ENCODE results near the gene FAIM2.
"Not testable (repeated sequence)": the region's sequence is repeated elsewhere in the genome, so short reads cannot be mapped to it uniquely, and the experiment has no call there.

Gene FAIM2

DNA sequence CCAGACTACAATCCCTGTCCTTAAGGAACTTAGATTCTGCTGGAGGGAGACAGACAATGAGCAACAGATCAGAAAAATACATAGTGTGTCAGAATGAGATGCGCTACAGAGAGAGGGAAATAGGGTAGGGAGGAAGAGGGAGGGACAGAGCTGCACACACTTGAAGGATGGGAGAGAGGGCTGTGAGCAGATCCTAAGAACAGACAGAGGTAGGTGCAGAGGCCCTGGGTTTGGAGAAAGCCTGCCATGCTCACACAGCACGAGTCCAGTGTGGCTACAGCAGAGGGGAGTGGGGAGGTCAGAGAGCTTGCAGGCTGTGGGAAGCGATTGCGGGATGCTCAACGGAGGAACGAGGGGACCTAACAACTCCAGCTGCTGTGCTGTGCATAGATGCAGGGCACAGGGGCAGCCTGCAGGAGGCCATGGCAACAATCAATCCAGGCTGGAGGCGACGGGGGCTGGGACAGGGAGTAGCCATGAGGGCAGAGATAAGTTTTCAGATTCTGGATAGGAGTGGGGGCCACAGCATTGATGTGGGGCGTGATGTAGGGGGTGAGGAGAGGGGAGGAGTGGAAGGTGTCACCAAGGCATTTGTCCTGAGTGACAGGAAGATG, 20.7 kb downstream of the FAIM2 start:
- TF ChIP-seq, protein P1, sequence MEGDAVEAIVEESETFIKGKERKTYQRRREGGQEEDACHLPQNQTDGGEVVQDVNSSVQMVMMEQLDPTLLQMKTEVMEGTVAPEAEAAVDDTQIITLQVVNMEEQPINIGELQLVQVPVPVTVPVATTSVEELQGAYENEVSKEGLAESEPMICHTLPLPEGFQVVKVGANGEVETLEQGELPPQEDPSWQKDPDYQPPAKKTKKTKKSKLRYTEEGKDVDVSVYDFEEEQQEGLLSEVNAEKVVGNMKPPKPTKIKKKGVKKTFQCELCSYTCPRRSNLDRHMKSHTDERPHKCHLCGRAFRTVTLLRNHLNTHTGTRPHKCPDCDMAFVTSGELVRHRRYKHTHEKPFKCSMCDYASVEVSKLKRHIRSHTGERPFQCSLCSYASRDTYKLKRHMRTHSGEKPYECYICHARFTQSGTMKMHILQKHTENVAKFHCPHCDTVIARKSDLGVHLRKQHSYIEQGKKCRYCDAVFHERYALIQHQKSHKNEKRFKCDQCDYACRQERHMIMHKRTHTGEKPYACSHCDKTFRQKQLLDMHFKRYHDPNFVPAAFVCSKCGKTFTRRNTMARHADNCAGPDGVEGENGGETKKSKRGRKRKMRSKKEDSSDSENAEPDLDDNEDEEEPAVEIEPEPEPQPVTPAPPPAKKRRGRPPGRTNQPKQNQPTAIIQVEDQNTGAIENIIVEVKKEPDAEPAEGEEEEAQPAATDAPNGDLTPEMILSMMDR (IDR thresholded peaks at IDR 0.05; ENCODE audit: borderline replicate concordance, control extremely low read depth, extremely low read depth, insufficient read depth, missing control alignments) = no peak
- DNase-seq (ENCODE audit: low spot score) = no peak
- in situ Hi-C loops (cut with MboI; ENCODE audit: low sequenced_read_pairs, unreplicated experiment) = no loop called here

DNA sequence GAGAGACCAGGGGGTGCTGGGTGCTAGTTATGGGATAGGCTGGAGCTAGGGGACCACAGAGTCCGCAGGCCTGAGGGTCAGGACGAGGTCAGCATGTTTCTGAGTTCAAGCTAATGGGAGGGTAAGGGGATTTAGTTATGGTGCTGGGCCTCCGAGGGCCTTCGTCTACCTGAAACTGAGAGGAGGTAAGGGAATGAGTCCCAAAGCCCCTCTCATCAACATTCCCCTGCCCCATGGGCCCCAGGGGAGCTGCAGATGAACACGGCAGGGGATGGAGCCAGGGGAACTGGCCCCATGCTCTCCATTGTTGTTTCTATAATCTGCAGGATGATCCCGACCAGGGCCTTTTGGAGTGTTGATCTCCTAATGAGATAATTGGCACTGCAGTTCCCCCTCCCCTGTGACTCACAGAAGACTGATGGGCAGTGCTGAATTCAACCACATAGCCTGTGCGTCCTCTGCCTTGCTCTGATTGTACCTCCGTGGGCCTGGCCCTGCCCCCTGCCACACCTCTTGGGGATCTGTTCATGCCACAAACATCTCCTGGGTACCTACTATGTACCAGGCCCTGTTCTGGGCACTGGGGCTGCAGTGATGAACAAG, 21.4 kb downstream of the FAIM2 start:
- no peak for DNase-seq (ENCODE audit: low spot score)

DNA sequence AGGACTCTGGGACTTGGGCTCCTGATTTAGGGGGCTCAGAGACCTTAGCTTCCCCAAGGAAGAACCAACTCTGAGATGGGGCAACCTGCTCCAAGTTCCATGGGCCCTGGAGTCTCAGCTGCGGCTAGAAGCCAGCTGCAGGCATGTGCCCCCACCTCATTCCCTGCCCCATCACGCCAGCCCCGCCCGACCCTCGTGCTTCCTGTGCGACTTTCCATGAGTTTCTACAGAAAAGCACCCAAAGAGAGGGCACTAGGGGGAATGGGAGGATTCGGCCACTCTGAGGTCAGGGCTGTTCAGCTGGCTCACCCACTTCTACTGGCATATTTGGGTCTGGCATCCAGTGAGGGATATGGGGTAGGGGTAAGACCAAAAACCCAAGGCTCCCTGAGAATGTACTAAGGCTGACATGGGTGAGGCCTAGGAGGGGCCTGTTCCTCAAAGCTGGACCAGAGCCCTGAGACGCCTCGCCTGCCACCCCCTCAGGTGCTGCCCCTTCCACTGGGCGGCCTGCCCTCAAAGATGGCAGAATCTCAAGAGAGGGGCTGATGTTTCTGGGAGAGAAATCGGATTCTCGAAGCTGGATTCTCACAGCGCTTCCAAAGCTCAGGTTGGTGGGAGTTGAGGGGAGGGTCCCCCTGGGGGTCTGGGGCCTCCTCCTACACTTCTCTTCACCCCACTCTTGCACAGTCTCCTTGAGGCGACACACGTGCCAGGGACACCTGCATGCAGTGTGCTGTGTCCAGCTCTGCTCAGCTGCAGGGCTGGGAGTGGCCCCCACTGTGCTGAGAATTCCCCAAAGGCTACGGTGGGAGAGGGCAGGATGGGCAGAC, 22.1 kb downstream of the FAIM2 start:
- DNase-seq (ENCODE audit: low spot score) = no peak
- TF ChIP-seq, protein P1 (IDR thresholded peaks at IDR 0.05; ENCODE audit: borderline replicate concordance, control extremely low read depth, extremely low read depth, insufficient read depth, missing control alignments) = no peak
- in situ Hi-C loops (cut with MboI; ENCODE audit: low sequenced_read_pairs, unreplicated experiment) = no loop called here

More for the DNA sequence above, 21.4 kb downstream of the FAIM2 start:
- TF ChIP-seq, protein P1 (IDR thresholded peaks at IDR 0.05; ENCODE audit: borderline replicate concordance, control extremely low read depth, extremely low read depth, insufficient read depth, missing control alignments) = no peak
- in situ Hi-C loops (cut with MboI; ENCODE audit: low sequenced_read_pairs, unreplicated experiment) = no loop called here

DNA sequence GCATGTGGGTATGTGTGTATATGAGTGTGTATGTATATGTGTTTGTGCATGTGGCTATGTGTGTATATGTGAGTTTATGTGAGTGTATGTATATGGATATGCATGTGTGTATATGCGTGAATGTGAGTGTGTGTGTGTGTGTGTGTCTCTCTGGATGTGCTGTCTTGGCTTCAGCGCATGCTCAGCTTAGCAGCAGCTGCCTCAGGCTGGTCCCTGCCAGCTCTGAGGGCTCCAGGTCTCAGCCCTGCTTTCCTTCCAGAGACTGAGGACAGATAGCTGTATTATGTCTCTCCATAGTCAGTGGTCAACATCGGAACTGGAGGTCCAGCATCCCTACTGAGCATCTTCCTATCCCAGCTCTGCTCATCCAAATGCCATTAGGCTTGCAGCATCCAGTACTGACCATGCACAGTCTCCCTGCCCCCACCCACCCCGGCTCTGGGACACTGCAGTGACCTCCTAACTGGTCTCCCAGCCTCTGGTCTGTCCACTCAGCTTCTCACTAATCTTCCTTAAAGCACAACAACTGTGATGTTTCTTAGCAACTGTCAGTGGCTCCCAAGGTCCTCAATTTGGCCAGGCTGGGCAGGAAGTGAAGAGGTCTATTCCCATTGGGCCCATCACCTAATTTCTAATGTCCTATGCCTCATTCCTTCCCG, 22.8 kb downstream of the FAIM2 start:
- TF ChIP-seq, protein P1 (IDR thresholded peaks at IDR 0.05; ENCODE audit: borderline replicate concordance, control extremely low read depth, extremely low read depth, insufficient read depth, missing control alignments) = no peak
- in situ Hi-C loops (cut with MboI; ENCODE audit: low sequenced_read_pairs, unreplicated experiment) = no loop called here
- no peak for DNase-seq (ENCODE audit: low spot score)

DNA sequence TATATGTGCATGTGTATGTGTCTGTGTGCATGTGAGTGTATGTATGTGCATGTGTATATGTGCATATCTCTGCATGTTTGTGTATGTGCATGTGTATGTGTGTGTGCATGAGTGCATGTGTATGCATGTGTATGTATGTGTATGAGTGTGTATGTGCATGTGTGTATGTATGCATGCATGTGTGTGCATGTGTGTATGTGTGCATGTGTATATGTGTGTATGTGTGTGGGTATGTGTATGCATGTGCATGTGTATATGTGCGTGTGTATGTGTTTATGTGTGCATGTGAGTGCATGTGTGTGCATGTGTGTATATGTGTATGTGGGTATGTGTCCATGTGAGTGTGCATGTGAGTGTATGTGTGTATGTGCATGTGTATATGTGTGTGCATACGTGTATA, 24.6 kb downstream of the FAIM2 start:
- not testable (repeated sequence) for DNase-seq (ENCODE audit: low spot score)

DNA sequence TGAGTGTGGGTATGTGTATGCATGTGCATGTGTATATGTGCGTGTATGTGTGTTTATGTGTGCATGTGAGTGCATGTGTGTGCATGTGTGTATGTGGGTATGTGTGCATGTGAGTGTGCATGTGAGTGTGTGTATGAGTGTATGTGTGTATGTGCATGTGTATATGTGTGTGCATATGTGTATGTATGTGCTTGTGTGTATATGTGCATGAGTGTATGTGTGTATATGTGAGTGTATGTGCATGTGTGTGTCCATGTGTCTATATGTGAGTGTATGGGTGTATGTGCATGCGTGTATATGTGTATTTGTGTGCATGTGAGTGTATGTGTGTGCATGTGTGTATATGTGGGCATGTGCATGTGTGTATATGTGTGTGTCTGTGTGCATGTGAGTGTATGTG, 25.7 kb downstream of the FAIM2 start:
- TF ChIP-seq, protein P1 (IDR thresholded peaks at IDR 0.05; ENCODE audit: borderline replicate concordance, control extremely low read depth, extremely low read depth, insufficient read depth, missing control alignments) = no peak
- no peak for DNase-seq (ENCODE audit: low spot score)
- in situ Hi-C loops (cut with MboI; ENCODE audit: low sequenced_read_pairs, unreplicated experiment) = no loop called here

More for the DNA sequence above, 24.6 kb downstream of the FAIM2 start:
- in situ Hi-C loops (cut with MboI; ENCODE audit: low sequenced_read_pairs, unreplicated experiment) = not testable (repeated sequence)
